HG03558 (cell line): ENCODE data around the gene HAO1.

Experiments used
- ATAC-seq: cut with Tn5 transposase; IDR thresholded peaks from one replicate; pipeline ENCODE4 v1.9.1; 2021; ENCODE audit warnings: moderate number of reproducible peaks; ENCODE audit not compliant: unreplicated experiment; ENCODE audit errors: extremely low read depth

Gene HAO1

GRCh38 chr20:7933346-7933745, 6.9 kb downstream of the HAO1 start:
- no peak for ATAC-seq

GRCh38 chr20:7930343-7930742, 9.9 kb downstream of the HAO1 start:
- ATAC-seq = no peak

- no peak for ATAC-seq
Observed at GRCh38 chr20:7926767-7927166, 13.5 kb downstream of the HAO1 start.

- no peak for ATAC-seq
Observed at GRCh38 chr20:7926323-7926722, 13.9 kb downstream of the HAO1 start.

- ATAC-seq = no peak
Observed at GRCh38 chr20:7924692-7925091, 15.6 kb downstream of the HAO1 start.

GRCh38 chr20:7916648-7917047, 23.6 kb downstream of the HAO1 start:
- ATAC-seq = no peak

GRCh38 chr20:7912551-7912950, 27.7 kb downstream of the HAO1 start:
- ATAC-seq = no peak

GRCh38 chr20:7911586-7912330, 28.5 kb downstream of the HAO1 start:
- no peak for ATAC-seq

- no peak for ATAC-seq
Observed at GRCh38 chr20:7908905-7909304, 31.4 kb downstream of the HAO1 start.

GRCh38 chr20:7903429-7903828, 36.8 kb downstream of the HAO1 start:
- ATAC-seq = no peak

- no peak for ATAC-seq
Observed at GRCh38 chr20:7902879-7903278, 37.4 kb downstream of the HAO1 start.

GRCh38 chr20:7897781-7898364, 42.4 kb downstream of the HAO1 start:
- ATAC-seq = no peak

- no peak for ATAC-seq
Observed at GRCh38 chr20:7893014-7893730, 47.1 kb downstream of the HAO1 start.

GRCh38 chr20:7891705-7892104, 48.6 kb downstream of the HAO1 start:
- ATAC-seq = no peak

- ATAC-seq = no peak
Observed at GRCh38 chr20:7889736-7890135, 50.5 kb downstream of the HAO1 start.

GRCh38 chr20:7883741-7884140, 56.5 kb downstream of the HAO1 start:
- ATAC-seq = no peak

GRCh38 chr20:7883309-7883708, 56.9 kb downstream of the HAO1 start:
- no peak for ATAC-seq

GRCh38 chr20:7882076-7882475, 58.2 kb downstream of the HAO1 start:
- ATAC-seq = no peak

GRCh38 chr20:7881551-7881950, 58.7 kb downstream of the HAO1 start:
- no peak for ATAC-seq

GRCh38 chr20:7879883-7880282, 60.4 kb downstream of the HAO1 start:
- no peak for ATAC-seq

- no peak for ATAC-seq
Observed at GRCh38 chr20:7868108-7868507, 72.2 kb downstream of the HAO1 start.

GRCh38 chr20:7866285-7866684, 74.0 kb downstream of the HAO1 start:
- no peak for ATAC-seq
